ENCODE measurements around the gene ASCC2.

- TF ChIP-seq, protein P1, sequence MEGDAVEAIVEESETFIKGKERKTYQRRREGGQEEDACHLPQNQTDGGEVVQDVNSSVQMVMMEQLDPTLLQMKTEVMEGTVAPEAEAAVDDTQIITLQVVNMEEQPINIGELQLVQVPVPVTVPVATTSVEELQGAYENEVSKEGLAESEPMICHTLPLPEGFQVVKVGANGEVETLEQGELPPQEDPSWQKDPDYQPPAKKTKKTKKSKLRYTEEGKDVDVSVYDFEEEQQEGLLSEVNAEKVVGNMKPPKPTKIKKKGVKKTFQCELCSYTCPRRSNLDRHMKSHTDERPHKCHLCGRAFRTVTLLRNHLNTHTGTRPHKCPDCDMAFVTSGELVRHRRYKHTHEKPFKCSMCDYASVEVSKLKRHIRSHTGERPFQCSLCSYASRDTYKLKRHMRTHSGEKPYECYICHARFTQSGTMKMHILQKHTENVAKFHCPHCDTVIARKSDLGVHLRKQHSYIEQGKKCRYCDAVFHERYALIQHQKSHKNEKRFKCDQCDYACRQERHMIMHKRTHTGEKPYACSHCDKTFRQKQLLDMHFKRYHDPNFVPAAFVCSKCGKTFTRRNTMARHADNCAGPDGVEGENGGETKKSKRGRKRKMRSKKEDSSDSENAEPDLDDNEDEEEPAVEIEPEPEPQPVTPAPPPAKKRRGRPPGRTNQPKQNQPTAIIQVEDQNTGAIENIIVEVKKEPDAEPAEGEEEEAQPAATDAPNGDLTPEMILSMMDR (IDR thresholded peaks at IDR 0.05), result no peak
- TF ChIP-seq POLR2A (IDR thresholded peaks at IDR 0.05), result no peak
Measured at GRCh38 chr22:29825578-29825977, 12.5 kb downstream of the ASCC2 start.
